Tibial artery (tissue), 4 donors: ENCODE results near the gene RTP5.

Experiments used
- DNase-seq, 2 donors: peaks; one replicate each; pipeline ENCODE4 v3.0.0-alpha.2; 2019
- H3K27ac ChIP-seq, 2 donors: fragments of 200-600 bp; sonication (generic) in 1 of 2; 1 replicate in 1 of 2; 2 replicates in 1 of 2; pipeline ENCODE4 v1.5.1; 2018 to 2019; ENCODE audit warnings: mild to moderate bottlenecking in 1 of 2
- H3K27me3 ChIP-seq, 2 donors: fragments of 200-600 bp; sonication (generic) in 1 of 2; one replicate each; pipeline versions ENCODE4 v1.5.1 to v1.6.0; 2016 to 2019
- H3K36me3 ChIP-seq, 3 donors: fragments of 200-600 bp; sonication (generic) in 2 of 3; one replicate each; pipeline ENCODE4 v1.5.1; 2016 to 2019; ENCODE audit warnings: mild to moderate bottlenecking in 2 of 3
- H3K4me1 ChIP-seq, 4 donors: fragments of 200-600 bp; sonication (generic) in 2 of 4; 1 replicate in 3 of 4; 2 replicates in 1 of 4; pipeline ENCODE4 v1.5.1; 2016 to 2019
- H3K4me3 ChIP-seq, 2 donors: fragments of 200-600 bp; sonication (generic) in 1 of 2; 1 replicate in 1 of 2; 2 replicates in 1 of 2; pipeline ENCODE4 v1.5.1; 2018 to 2019; ENCODE audit warnings: mild to moderate bottlenecking in 2 of 2
- H3K9me3 ChIP-seq, 3 donors: fragments of 200-600 bp; sonication (generic) in 1 of 3; one replicate each; pipeline ENCODE4 v1.5.1; 2016 to 2019
- CTCF ChIP-seq, 2 experiments: fragments of 200-600 bp in 1 of 2; fragments of 450-650 bp in 1 of 2; IDR thresholded peaks; one replicate each; pipeline ENCODE4 v1.5.1; 2017 to 2019; ENCODE audit warnings: antibody characterized with exemption in 2 of 2, mild to moderate bottlenecking in 1 of 2, moderate library complexity in 1 of 2
- intact Hi-C: fragments of 100-400 bp; cut with DNase I; formaldehyde crosslinking; loops from one replicate; pipeline ENCODE4 v1.15.0; 2023; ENCODE audit warnings: low total_unique reads

The RTP5 gene

DNA sequence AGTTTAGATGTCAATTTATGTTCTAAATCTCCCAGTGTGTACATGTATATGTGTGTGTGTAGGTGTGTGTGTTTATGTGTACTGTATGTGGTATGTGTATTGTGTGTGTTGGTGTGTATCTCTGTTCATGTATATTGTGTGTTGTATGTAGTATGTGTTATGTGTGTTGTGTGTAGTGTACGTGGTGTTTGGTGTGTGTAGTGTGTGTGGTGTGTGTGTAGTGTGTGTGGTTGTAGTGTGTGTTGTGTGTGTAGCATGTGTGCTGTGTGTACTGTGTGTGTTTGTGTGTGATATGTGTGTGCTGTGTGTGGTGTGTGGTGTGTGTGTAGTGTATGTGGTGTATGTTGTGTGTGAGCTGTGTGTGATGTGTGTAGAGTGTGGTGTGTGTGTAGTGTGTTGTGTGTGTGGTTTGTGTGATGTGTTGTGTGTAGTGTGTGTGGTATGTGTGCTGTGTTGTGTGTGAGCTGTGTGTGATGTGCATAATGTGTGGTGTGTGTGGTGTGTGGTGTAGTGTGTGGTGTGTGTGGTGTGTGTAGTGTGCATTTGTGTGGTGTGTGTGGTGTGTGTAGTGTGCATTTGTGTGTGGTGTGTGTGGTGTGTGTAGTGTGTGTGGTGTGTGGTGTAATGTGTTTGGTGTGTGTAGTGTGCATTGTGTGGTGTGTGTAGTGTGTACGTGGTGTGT is 5.2 kb upstream of the RTP5 start:
- Histone ChIP-seq H3K36me3 (no peaks in the 10 kb centered on the region), H3K9me3 (no peaks in the 10 kb centered on the region), H3K4me3 (no peak overlapping the region), H3K27me3 (peaks cover 0 to 91% of the 10 kb centered on the region in 2 donors), H3K4me1 (peaks cover 0 to 17% (median 8%) of the 10 kb centered on the region in 4 donors), H3K27ac (no peak overlapping the region)
- intact Hi-C loops: no loop called here
- no peak for DNase-seq
- TF ChIP-seq CTCF (IDR thresholded peaks at IDR 0.05): no peak

DNA sequence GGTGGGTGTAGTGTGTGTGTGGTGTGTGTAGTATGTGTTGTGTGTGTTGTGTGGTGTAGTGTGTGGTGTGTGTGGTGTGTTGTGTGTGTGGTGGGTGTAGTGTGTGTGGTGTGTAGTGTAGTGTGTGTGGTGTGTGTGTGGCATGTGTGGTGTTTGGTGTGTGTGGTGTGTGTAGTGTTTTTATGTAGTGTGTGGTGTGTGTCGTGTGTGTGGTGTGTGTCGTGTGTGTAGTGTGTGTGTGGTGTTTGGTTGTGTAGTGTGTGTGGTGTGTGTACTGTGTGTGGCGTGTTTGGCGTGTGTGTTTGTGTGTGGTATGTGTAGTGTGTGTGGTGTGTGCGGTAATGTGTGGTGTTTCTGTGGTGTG is 4.7 kb upstream of the RTP5 start:
- peaks cover 0 to 11% (median 5%) of the 10 kb centered on the region in 4 donors for H3K4me1 ChIP-seq
- intact Hi-C loops: no loop called here
- DNase-seq: no peak
- no peak for TF ChIP-seq CTCF (IDR thresholded peaks at IDR 0.05)
- H3K36me3 ChIP-seq: no peaks in the 10 kb centered on the region
- H3K27ac ChIP-seq: no peak overlapping the region
- H3K27me3 ChIP-seq: peaks cover 0 to 94% of the 10 kb centered on the region in 2 donors
- no peak overlapping the region for H3K4me3 ChIP-seq
- H3K9me3 ChIP-seq: no peaks in the 10 kb centered on the region

DNA sequence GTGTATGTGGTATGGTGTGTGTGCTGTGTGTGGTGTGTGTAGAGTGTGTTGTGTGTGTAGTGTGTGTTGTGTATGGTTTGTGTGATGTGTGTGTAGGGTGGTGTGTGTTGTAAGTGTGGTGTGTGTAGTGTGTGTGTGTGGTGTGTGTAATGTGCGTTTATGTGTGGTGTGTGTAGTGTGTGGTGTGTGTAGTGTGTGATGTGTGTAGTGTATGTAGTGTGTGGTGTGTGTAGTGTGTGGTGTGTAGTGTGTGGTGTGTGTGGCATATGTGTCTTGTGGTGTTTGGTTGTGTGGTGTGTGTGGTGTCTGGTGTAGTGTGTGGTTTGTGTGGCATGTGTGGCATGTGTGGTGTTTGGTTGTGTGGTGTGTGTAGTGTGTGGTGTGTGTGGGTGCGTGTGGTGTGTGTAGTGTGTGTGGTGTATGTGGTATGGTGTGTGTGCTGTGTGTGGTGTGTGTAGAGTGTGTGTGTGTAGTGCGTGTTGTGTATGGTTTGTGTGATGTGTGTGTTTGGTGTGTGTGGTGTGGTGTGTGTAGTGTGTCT is 4.0 kb upstream of the RTP5 start:
- DNase-seq: no peak
- peaks cover 0 to 8% (median 2%) of the 10 kb centered on the region in 4 donors for H3K4me1 ChIP-seq
- H3K4me3 ChIP-seq: no peak overlapping the region
- intact Hi-C loops: no loop called here
- H3K27me3 ChIP-seq: peaks cover 0 to 94% of the 10 kb centered on the region in 2 donors
- H3K9me3 ChIP-seq: no peaks in the 10 kb centered on the region
- no peaks in the 10 kb centered on the region for H3K36me3 ChIP-seq
- TF ChIP-seq CTCF (IDR thresholded peaks at IDR 0.05): no peak
- no peak overlapping the region for H3K27ac ChIP-seq

GRCh38 chr2:241865957-241866789 is 3.4 kb upstream of the RTP5 start:
- Histone ChIP-seq H3K9me3 (no peaks in the 10 kb centered on the region), H3K36me3 (no peaks in the 10 kb centered on the region), H3K4me3 (no peak overlapping the region), H3K4me1 (peaks cover 0 to 8% (median 2%) of the 10 kb centered on the region in 4 donors), H3K27ac (no peak overlapping the region), H3K27me3 (peaks cover 0 to 96% of the 10 kb centered on the region in 2 donors)
- no peak for DNase-seq
- no peak for TF ChIP-seq CTCF (IDR thresholded peaks at IDR 0.05)
- intact Hi-C loops: no loop called here

GRCh38 chr2:241866790-241867645 is 2.5 kb upstream of the RTP5 start:
- Histone ChIP-seq H3K36me3 (no peaks in the 10 kb centered on the region), H3K27me3 (peaks cover 0 to 98% of the 10 kb centered on the region in 2 donors), H3K9me3 (no peaks in the 10 kb centered on the region), H3K27ac (no peak overlapping the region), H3K4me3 (no peak overlapping the region), H3K4me1 (peaks cover 0 to 8% (median 2%) of the 10 kb centered on the region in 4 donors)
- TF ChIP-seq CTCF (IDR thresholded peaks at IDR 0.05): no peak
- no peak for DNase-seq
- intact Hi-C loops: no loop called here
